ENCODE results near the gene OSBPL5.

Gene OSBPL5

GRCh38 chr11:3087821-3088800 is 77.0 kb downstream of the OSBPL5 start:
- TF ChIP-seq CTCF (IDR thresholded peaks at IDR 0.05; ENCODE audit: poor library complexity, severe bottlenecking), result no peak
- Histone ChIP-seq H3K4me1 (ENCODE audit: insufficient read depth, poor library complexity, severe bottlenecking) (peaks cover 6% of the 10 kb centered on the region), H3K9me3 (ENCODE audit: severe bottlenecking) (no peaks in the 10 kb centered on the region), H3K27ac (ENCODE audit: poor library complexity, severe bottlenecking) (no peak overlapping the region), H3K27me3 (ENCODE audit: insufficient read depth, poor library complexity, severe bottlenecking) (no peaks in the 10 kb centered on the region), H3K36me3 (ENCODE audit: low read depth) (no peaks in the 10 kb centered on the region), H3K4me3 (ENCODE audit: severe bottlenecking) (no peak overlapping the region)
- DNase-seq (ENCODE audit: low spot score) (peak; percentile 52), ATAC-seq (ENCODE audit: low read depth) (peak; percentile 47)

- ATAC-seq (ENCODE audit: low read depth) (no peak), DNase-seq (ENCODE audit: low spot score) (peak; percentile 52)
- TF ChIP-seq CTCF (IDR thresholded peaks at IDR 0.05; ENCODE audit: poor library complexity, severe bottlenecking), result no peak
- H3K27me3 ChIP-seq (ENCODE audit: insufficient read depth, poor library complexity, severe bottlenecking), result no peaks in the 10 kb centered on the region
- peaks cover 6% of the 10 kb centered on the region for H3K4me1 ChIP-seq (ENCODE audit: insufficient read depth, poor library complexity, severe bottlenecking)
- H3K4me3 ChIP-seq (ENCODE audit: severe bottlenecking), result no peak overlapping the region
- no peaks in the 10 kb centered on the region for H3K36me3 ChIP-seq (ENCODE audit: low read depth)
- no peak overlapping the region for H3K27ac ChIP-seq (ENCODE audit: poor library complexity, severe bottlenecking)
- no peaks in the 10 kb centered on the region for H3K9me3 ChIP-seq (ENCODE audit: severe bottlenecking)
Measured at GRCh38 chr11:3087373-3087772, 77.7 kb downstream of the OSBPL5 start.

- Histone ChIP-seq H3K4me3 (ENCODE audit: severe bottlenecking) (no peak overlapping the region), H3K27me3 (ENCODE audit: insufficient read depth, poor library complexity, severe bottlenecking) (no peaks in the 10 kb centered on the region), H3K9me3 (ENCODE audit: severe bottlenecking) (no peaks in the 10 kb centered on the region), H3K27ac (ENCODE audit: poor library complexity, severe bottlenecking) (no peak overlapping the region), H3K36me3 (ENCODE audit: low read depth) (no peaks in the 10 kb centered on the region), H3K4me1 (ENCODE audit: insufficient read depth, poor library complexity, severe bottlenecking) (peaks cover 6% of the 10 kb centered on the region)
- ATAC-seq (ENCODE audit: low read depth) (no peak), DNase-seq (ENCODE audit: low spot score) (peak; percentile 47)
- no peak for TF ChIP-seq CTCF (IDR thresholded peaks at IDR 0.05; ENCODE audit: poor library complexity, severe bottlenecking)
Measured at GRCh38 chr11:3086671-3087150, 78.4 kb downstream of the OSBPL5 start.

- Histone ChIP-seq H3K27me3 (ENCODE audit: insufficient read depth, poor library complexity, severe bottlenecking) (no peaks in the 10 kb centered on the region), H3K36me3 (ENCODE audit: low read depth) (no peaks in the 10 kb centered on the region), H3K4me1 (ENCODE audit: insufficient read depth, poor library complexity, severe bottlenecking) (peaks cover 6% of the 10 kb centered on the region), H3K4me3 (ENCODE audit: severe bottlenecking) (no peak overlapping the region), H3K9me3 (ENCODE audit: severe bottlenecking) (no peaks in the 10 kb centered on the region), H3K27ac (ENCODE audit: poor library complexity, severe bottlenecking) (no peak overlapping the region)
- TF ChIP-seq CTCF (IDR thresholded peaks at IDR 0.05; ENCODE audit: poor library complexity, severe bottlenecking), result no peak
- ATAC-seq (ENCODE audit: low read depth) (no peak), DNase-seq (ENCODE audit: low spot score) (no peak)
Measured at GRCh38 chr11:3086114-3086513, 79.0 kb downstream of the OSBPL5 start.

- no peak for TF ChIP-seq CTCF (IDR thresholded peaks at IDR 0.05; ENCODE audit: poor library complexity, severe bottlenecking)
- DNase-seq (ENCODE audit: low spot score) (no peak), ATAC-seq (ENCODE audit: low read depth) (no peak)
- Histone ChIP-seq H3K4me3 (ENCODE audit: severe bottlenecking) (no peak overlapping the region), H3K9me3 (ENCODE audit: severe bottlenecking) (no peaks in the 10 kb centered on the region), H3K4me1 (ENCODE audit: insufficient read depth, poor library complexity, severe bottlenecking) (peaks cover 6% of the 10 kb centered on the region), H3K27me3 (ENCODE audit: insufficient read depth, poor library complexity, severe bottlenecking) (no peaks in the 10 kb centered on the region), H3K36me3 (ENCODE audit: low read depth) (no peaks in the 10 kb centered on the region), H3K27ac (ENCODE audit: poor library complexity, severe bottlenecking) (no peak overlapping the region)
Measured at GRCh38 chr11:3085052-3085451, 80.1 kb downstream of the OSBPL5 start.
